ENCODE data around the gene TPRG1L.

The TPRG1L gene

GRCh38 chr1:3636080-3636479 lies 11.3 kb downstream of the TPRG1L start:
- CTCF ChIA-PET, result interaction anchor here (1.1 to 1.3 kb wide), 2 partner anchors 12 to 17 kb away, joined by 3 to 5 read pairs; no protein-coding TSS in a partner anchor
- POLR2A ChIA-PET, result no interaction called here
- TF ChIP-seq CTCF (IDR thresholded peaks at IDR 0.05; ENCODE audit: control extremely low read depth, extremely low read depth, low read depth, missing control alignments), result no peak
- DNase-seq (ENCODE audit: extremely low spot score), result no peak

GRCh38 chr1:3636531-3636930 lies 11.7 kb downstream of the TPRG1L start:
- ChIA-PET POLR2A (no interaction called here), CTCF (interaction anchor here (2.4 to 3.0 kb wide), 2 partner anchors 11 to 17 kb away, joined by 8 to 13 read pairs; no protein-coding TSS in a partner anchor)
- no peak for DNase-seq (ENCODE audit: extremely low spot score)
- no peak for TF ChIP-seq CTCF (IDR thresholded peaks at IDR 0.05; ENCODE audit: control extremely low read depth, extremely low read depth, low read depth, missing control alignments)

- ChIA-PET POLR2A (no interaction called here), CTCF (interaction anchor here (2.4 to 3.0 kb wide), 2 partner anchors 10 to 18 kb away, joined by 8 to 13 read pairs; no protein-coding TSS in a partner anchor)
- no peak for DNase-seq (ENCODE audit: extremely low spot score)
- no peak for TF ChIP-seq CTCF (IDR thresholded peaks at IDR 0.05; ENCODE audit: control extremely low read depth, extremely low read depth, low read depth, missing control alignments)
Observed at GRCh38 chr1:3638027-3638426, 13.2 kb downstream of the TPRG1L start.

- POLR2A ChIA-PET, result no interaction called here
- no peak for DNase-seq (ENCODE audit: extremely low spot score)
- no peak for TF ChIP-seq CTCF (IDR thresholded peaks at IDR 0.05; ENCODE audit: control extremely low read depth, extremely low read depth, low read depth, missing control alignments)
- CTCF ChIA-PET, result interaction anchor here (0.9 to 3.0 kb wide), 4 partner anchors 8 to 88 kb away, joined by 3 to 13 read pairs (median 6); no protein-coding TSS in a partner anchor
Observed at GRCh38 chr1:3638676-3639075, 13.9 kb downstream of the TPRG1L start.

- POLR2A ChIA-PET, result no interaction called here
- TF ChIP-seq CTCF (IDR thresholded peaks at IDR 0.05; ENCODE audit: control extremely low read depth, extremely low read depth, low read depth, missing control alignments), result no peak
- CTCF ChIA-PET, result interaction anchor here (0.8 to 3.0 kb wide), 5 partner anchors 8 to 87 kb away, joined by 3 to 8 read pairs (median 3); no protein-coding TSS in a partner anchor
- DNase-seq (ENCODE audit: extremely low spot score), result no peak
Observed at GRCh38 chr1:3639397-3639911, 14.6 kb downstream of the TPRG1L start.

GRCh38 chr1:3640121-3640837 lies 15.5 kb downstream of the TPRG1L start:
- DNase-seq (ENCODE audit: extremely low spot score), result no peak
- TF ChIP-seq CTCF (IDR thresholded peaks at IDR 0.05; ENCODE audit: control extremely low read depth, extremely low read depth, low read depth, missing control alignments), result no peak
- ChIA-PET CTCF (interaction anchor here (0.8 to 1.2 kb wide), 2 partner anchors 8 to 19 kb away, joined by 3 to 4 read pairs; no protein-coding TSS in a partner anchor), POLR2A (no interaction called here)

Measured in GM10248 (cell line).